ENCODE measurements around the gene MYO3B.
A peak's percentile ranks its signal among the peaks of the same experiment; 100 is the strongest.
"Not testable (repeated sequence)": the region's sequence is repeated elsewhere in the genome, so short reads cannot be mapped to it uniquely, and the experiment has no call there.

MYO3B gene

GRCh38 chr2:170213281-170213625 is 35.3 kb downstream of the MYO3B start:
- DNase-seq (ENCODE audit: low spot score), result not testable (repeated sequence)

- no peak for DNase-seq (ENCODE audit: low spot score)
Observed at GRCh38 chr2:170213651-170214050, 35.7 kb downstream of the MYO3B start.

GRCh38 chr2:170214309-170214948 is 36.5 kb downstream of the MYO3B start:
- DNase-seq (ENCODE audit: low spot score), result no peak

GRCh38 chr2:170215021-170215420 is 37.1 kb downstream of the MYO3B start:
- no peak for DNase-seq (ENCODE audit: low spot score)

GRCh38 chr2:170216428-170216827 is 38.5 kb downstream of the MYO3B start:
- no peak for DNase-seq (ENCODE audit: low spot score)

- no peak for DNase-seq (ENCODE audit: low spot score)
Observed at GRCh38 chr2:170216981-170217380, 39.0 kb downstream of the MYO3B start.

- peak; percentile 47 for DNase-seq (ENCODE audit: low spot score)
Observed at GRCh38 chr2:170217778-170218251, 39.9 kb downstream of the MYO3B start.

- no peak for DNase-seq (ENCODE audit: low spot score)
Observed at GRCh38 chr2:170218456-170218855, 40.5 kb downstream of the MYO3B start.

GRCh38 chr2:170218931-170219330 is 41.0 kb downstream of the MYO3B start:
- DNase-seq (ENCODE audit: low spot score), result no peak

GRCh38 chr2:170221317-170222288 is 43.7 kb downstream of the MYO3B start:
- DNase-seq (ENCODE audit: low spot score), result peak; percentile 22

- DNase-seq (ENCODE audit: low spot score), result no peak
Observed at GRCh38 chr2:170222298-170222697, 44.4 kb downstream of the MYO3B start.

- DNase-seq (ENCODE audit: low spot score), result no peak
Observed at GRCh38 chr2:170222842-170223241, 44.9 kb downstream of the MYO3B start.

- no peak for DNase-seq (ENCODE audit: low spot score)
Observed at GRCh38 chr2:170224692-170225294, 46.8 kb downstream of the MYO3B start.

GRCh38 chr2:170226216-170226615 is 48.3 kb downstream of the MYO3B start:
- DNase-seq (ENCODE audit: low spot score), result no peak

GRCh38 chr2:170227507-170227947 is 49.6 kb downstream of the MYO3B start:
- DNase-seq (ENCODE audit: low spot score), result no peak

GRCh38 chr2:170227951-170228350 is 50.0 kb downstream of the MYO3B start:
- no peak for DNase-seq (ENCODE audit: low spot score)

GRCh38 chr2:170228429-170228828 is 50.5 kb downstream of the MYO3B start:
- no peak for DNase-seq (ENCODE audit: low spot score)

- no peak for DNase-seq (ENCODE audit: low spot score)
Observed at GRCh38 chr2:170229125-170229524, 51.2 kb downstream of the MYO3B start.

GRCh38 chr2:170229744-170230143 is 51.8 kb downstream of the MYO3B start:
- no peak for DNase-seq (ENCODE audit: low spot score)

- peak; percentile 18 for DNase-seq (ENCODE audit: low spot score)
Observed at GRCh38 chr2:170235860-170236679, 58.1 kb downstream of the MYO3B start.

GRCh38 chr2:170236680-170237047 is 58.7 kb downstream of the MYO3B start:
- DNase-seq (ENCODE audit: low spot score), result no peak

GRCh38 chr2:170237572-170238120 is 59.7 kb downstream of the MYO3B start:
- DNase-seq (ENCODE audit: low spot score), result no peak
